LNCaP clone FGC (cell line): ENCODE measurements around the gene DLEC1.
"Not testable (repeated sequence)": the region's sequence is repeated elsewhere in the genome, so short reads cannot be mapped to it uniquely, and the experiment has no call there.

ENCODE experiments used
- DNase-seq: peaks from one replicate; pipeline ENCODE4 v3.0.0-alpha.2; 2011; ENCODE audit warnings: low read depth
- H3K4me3 ChIP-seq: 2 replicates; pipeline ENCODE4 v1.5.1; 2011; ENCODE audit warnings: mild to moderate bottlenecking, low read depth, low read length, control low read depth
- TF ChIP-seq, protein P1 (sequence below): IDR thresholded peaks from 2 replicates; pipeline ENCODE4 v1.5.1; 2012; ENCODE audit warnings: mild to moderate bottlenecking; ENCODE audit not compliant: control insufficient read depth, insufficient read depth; ENCODE audit errors: extremely low read depth

DLEC1 gene

GRCh38 chr3:38154625-38155255, 115.7 kb downstream of the DLEC1 start:
- DNase-seq: no peak
- no peak overlapping the region for H3K4me3 ChIP-seq
- TF ChIP-seq, protein P1, sequence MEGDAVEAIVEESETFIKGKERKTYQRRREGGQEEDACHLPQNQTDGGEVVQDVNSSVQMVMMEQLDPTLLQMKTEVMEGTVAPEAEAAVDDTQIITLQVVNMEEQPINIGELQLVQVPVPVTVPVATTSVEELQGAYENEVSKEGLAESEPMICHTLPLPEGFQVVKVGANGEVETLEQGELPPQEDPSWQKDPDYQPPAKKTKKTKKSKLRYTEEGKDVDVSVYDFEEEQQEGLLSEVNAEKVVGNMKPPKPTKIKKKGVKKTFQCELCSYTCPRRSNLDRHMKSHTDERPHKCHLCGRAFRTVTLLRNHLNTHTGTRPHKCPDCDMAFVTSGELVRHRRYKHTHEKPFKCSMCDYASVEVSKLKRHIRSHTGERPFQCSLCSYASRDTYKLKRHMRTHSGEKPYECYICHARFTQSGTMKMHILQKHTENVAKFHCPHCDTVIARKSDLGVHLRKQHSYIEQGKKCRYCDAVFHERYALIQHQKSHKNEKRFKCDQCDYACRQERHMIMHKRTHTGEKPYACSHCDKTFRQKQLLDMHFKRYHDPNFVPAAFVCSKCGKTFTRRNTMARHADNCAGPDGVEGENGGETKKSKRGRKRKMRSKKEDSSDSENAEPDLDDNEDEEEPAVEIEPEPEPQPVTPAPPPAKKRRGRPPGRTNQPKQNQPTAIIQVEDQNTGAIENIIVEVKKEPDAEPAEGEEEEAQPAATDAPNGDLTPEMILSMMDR: no peak

- DNase-seq: no peak
- TF ChIP-seq, protein P1: no peak
- H3K4me3 ChIP-seq: no peak overlapping the region
Measured at GRCh38 chr3:38155825-38156224, 116.8 kb downstream of the DLEC1 start.

DNA sequence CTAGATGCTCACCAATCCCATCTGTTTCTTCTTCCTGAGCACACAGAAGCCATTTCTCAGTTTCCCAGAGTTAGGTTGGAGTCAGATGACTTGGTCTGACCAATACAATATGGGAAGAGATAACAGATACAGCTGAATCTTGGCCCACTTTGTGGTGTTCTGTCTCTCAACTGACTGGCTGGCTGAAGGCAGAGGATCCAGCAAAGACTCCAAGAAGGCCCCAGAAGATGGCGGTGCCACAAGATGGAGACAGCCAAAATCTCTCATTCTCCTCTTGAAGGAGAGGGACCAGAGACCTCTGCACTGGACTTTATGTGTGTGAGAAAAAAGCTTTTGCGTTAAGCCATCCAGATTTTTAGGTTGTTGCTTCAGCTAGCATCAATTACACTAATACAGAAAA, 118.1 kb downstream of the DLEC1 start:
- TF ChIP-seq, protein P1: no peak
- no peak overlapping the region for H3K4me3 ChIP-seq
- DNase-seq: no peak

DNA sequence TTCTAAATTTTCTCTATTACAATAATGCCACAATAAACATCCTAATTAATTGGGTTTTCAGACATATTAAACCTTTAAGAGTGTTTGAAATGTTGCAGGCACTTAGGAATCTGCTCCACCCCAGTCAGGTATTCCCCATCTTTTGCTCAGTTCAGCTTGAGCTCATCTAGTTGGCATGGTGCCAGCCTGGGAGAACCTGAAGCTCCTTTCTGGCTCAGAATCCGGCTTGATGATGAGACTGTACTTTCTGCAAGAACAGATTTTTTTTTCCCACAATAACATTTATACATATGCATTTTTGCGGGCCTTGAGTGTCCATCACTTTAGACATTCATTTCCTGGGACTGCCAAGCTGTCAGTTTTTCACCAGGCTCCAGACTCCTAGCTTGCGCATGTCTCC, 118.6 kb downstream of the DLEC1 start:
- TF ChIP-seq, protein P1: no peak
- no peak overlapping the region for H3K4me3 ChIP-seq
- DNase-seq: no peak

- no peak overlapping the region for H3K4me3 ChIP-seq
- TF ChIP-seq, protein P1: no peak
- DNase-seq: no peak
Measured at GRCh38 chr3:38158472-38158871, 119.5 kb downstream of the DLEC1 start.

- not testable (repeated sequence) for H3K4me3 ChIP-seq, DNase-seq
Measured at GRCh38 chr3:38160704-38161103, 121.7 kb downstream of the DLEC1 start.

DNA sequence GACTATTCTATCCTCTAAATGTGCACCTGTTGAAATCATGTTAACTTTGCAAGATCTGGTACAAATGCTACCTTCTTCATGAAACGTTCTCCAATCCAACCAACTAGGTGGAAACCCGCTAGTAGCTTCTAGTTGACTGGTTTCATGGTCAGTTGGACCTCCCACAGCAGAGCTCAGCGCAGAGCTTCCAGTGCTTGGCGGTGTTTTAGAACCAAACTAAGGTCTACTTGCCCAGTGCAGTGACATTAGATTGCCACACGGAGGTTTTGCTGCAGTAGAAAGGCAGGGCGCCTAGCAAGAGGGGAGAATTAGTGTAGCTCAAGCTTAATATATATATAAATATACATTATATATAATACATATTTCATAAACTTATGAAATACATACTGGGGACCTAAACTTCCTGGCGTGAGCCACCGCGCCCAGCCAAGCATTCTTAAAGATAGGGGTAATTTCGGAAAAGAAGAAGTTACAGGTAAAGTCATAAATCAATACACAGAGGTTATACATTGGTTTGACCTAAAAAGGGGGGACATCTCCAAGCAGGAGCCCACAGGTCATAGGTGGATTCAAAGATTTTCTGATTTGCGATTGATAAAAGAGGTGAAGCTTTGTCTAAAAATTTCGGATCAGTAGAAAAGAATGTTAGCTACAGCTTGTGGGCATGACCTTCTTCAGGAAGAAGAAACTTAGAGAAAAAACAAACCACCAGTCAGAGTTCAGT, 124.3 kb downstream of the DLEC1 start:
- TF ChIP-seq, protein P1: no peak
- no peak for DNase-seq
- H3K4me3 ChIP-seq: no peak overlapping the region
